KMS-11 (cell line): ENCODE measurements around the gene IMMP2L.
"Not testable (repeated sequence)": the region's sequence is repeated elsewhere in the genome, so short reads cannot be mapped to it uniquely, and the experiment has no call there.

Source experiments
- H2AFZ ChIP-seq: fragments of 200-600 bp; sonication (generic); 2 replicates; pipeline ENCODE4 v1.6.1; 2016; ENCODE audit warnings: antibody characterized with exemption, mixed run types, low read depth
- H3K27ac ChIP-seq: fragments of 200-600 bp; sonication (generic); 2 replicates; pipeline ENCODE4 v1.6.1; 2016; ENCODE audit warnings: mild to moderate bottlenecking, mixed run types
- H3K27me3 ChIP-seq: fragments of 200-600 bp; sonication (generic); 2 replicates; pipeline ENCODE4 v1.6.1; 2017; ENCODE audit warnings: mild to moderate bottlenecking, low read depth, mixed run types, moderate library complexity; ENCODE audit not compliant: insufficient read depth
- H3K36me3 ChIP-seq: fragments of 200-600 bp; sonication (generic); 2 replicates; pipeline ENCODE4 v1.6.1; 2017; ENCODE audit warnings: mild to moderate bottlenecking, mixed run types; ENCODE audit not compliant: insufficient read depth
- H3K4me1 ChIP-seq: fragments of 200-600 bp; sonication (generic); 2 replicates; pipeline ENCODE4 v1.6.1; 2016; ENCODE audit warnings: mild to moderate bottlenecking, low read depth, mixed run types; ENCODE audit not compliant: poor library complexity, severe bottlenecking
- H3K4me2 ChIP-seq: fragments of 200-600 bp; sonication (generic); 2 replicates; pipeline ENCODE4 v1.7.0; 2016; ENCODE audit warnings: mild to moderate bottlenecking, mixed run types
- H3K4me3 ChIP-seq: fragments of 200-600 bp; sonication (generic); IDR thresholded peaks from 2 replicates; pipeline ENCODE4 v1.6.1; 2017; ENCODE audit warnings: low read depth, low read length, mixed read lengths; ENCODE audit not compliant: insufficient read depth
- H3K79me2 ChIP-seq: fragments of 200-600 bp; sonication (generic); 2 replicates; pipeline ENCODE4 v1.6.1; 2016; ENCODE audit warnings: low read depth, mixed run types; ENCODE audit not compliant: insufficient read depth
- H3K9ac ChIP-seq: fragments of 200-600 bp; sonication (generic); 2 replicates; pipeline ENCODE4 v1.6.1; 2016; ENCODE audit warnings: mild to moderate bottlenecking, mixed run types
- H4K20me1 ChIP-seq: fragments of 200-600 bp; sonication (generic); 2 replicates; pipeline ENCODE4 v1.6.1; 2016; ENCODE audit warnings: mild to moderate bottlenecking, mixed run types; ENCODE audit not compliant: insufficient read depth
- CTCF ChIP-seq: fragments of 200-600 bp; sonication (generic); conservative IDR thresholded peaks from 2 replicates; pipeline ENCODE4 v1.6.1; 2017; ENCODE audit warnings: low read depth, mild to moderate bottlenecking, antibody characterized with exemption, low read length, moderate library complexity, mixed read lengths

IMMP2L gene

GRCh38 chr7:111561904-111562732, at the start of gene IMMP2L:
Gene IMMP2L, minus strand, starts transcription at chr7:111562492.
- Histone ChIP-seq H3K4me1 (peaks cover 50% of the 10 kb centered on the region), H3K79me2 (peaks cover 20% of the 10 kb centered on the region; the same call in 1 of the 2 replicates), H3K9ac (peak within 1 kb of the TSS; percentile 96), H3K4me3 (no peak within 1 kb of the TSS), H2AFZ (peak within 1 kb of the TSS; percentile 84), H3K4me2 (peak within 1 kb of the TSS; percentile 91), H3K27ac (peak within 1 kb of the TSS; percentile 79), H3K36me3 (no peaks in the 10 kb centered on the region), H4K20me1 (no peaks in the 10 kb centered on the region), H3K27me3 (no peaks in the 10 kb centered on the region)
- peak; percentile 33; the same call in 1 of the 2 replicates for TF ChIP-seq CTCF

- not testable (repeated sequence) for H3K4me3 ChIP-seq, H3K79me2 ChIP-seq, H3K4me1 ChIP-seq, H3K36me3 ChIP-seq, H3K9ac ChIP-seq, H3K27me3 ChIP-seq, H2AFZ ChIP-seq, H3K4me2 ChIP-seq, H4K20me1 ChIP-seq, H3K27ac ChIP-seq
These were observed 47.4 kb upstream of the IMMP2L start for GRCh38 chr7:111609483-111610254.

GRCh38 chr7:111607621-111608020, 45.3 kb upstream of the IMMP2L start:
- Histone ChIP-seq H3K36me3 (no peaks in the 10 kb centered on the region), H3K27ac (no peak overlapping the region), H3K9ac (no peak overlapping the region), H3K4me3 (no peak overlapping the region), H3K4me2 (no peak overlapping the region), H2AFZ (no peak overlapping the region), H3K79me2 (no peaks in the 10 kb centered on the region), H3K4me1 (peaks cover 9% of the 10 kb centered on the region), H3K27me3 (no peaks in the 10 kb centered on the region), H4K20me1 (no peaks in the 10 kb centered on the region)
- no peak for TF ChIP-seq CTCF

GRCh38 chr7:111605246-111605645, 43.0 kb upstream of the IMMP2L start:
- H3K4me2 ChIP-seq = no peak overlapping the region
- no peaks in the 10 kb centered on the region for H3K36me3 ChIP-seq
- no peak overlapping the region for H2AFZ ChIP-seq
- no peaks in the 10 kb centered on the region for H4K20me1 ChIP-seq
- no peak overlapping the region for H3K27ac ChIP-seq
- H3K27me3 ChIP-seq = no peaks in the 10 kb centered on the region
- no peak overlapping the region for H3K9ac ChIP-seq
- no peak for TF ChIP-seq CTCF
- no peak overlapping the region for H3K4me3 ChIP-seq
- no peaks in the 10 kb centered on the region for H3K79me2 ChIP-seq
- H3K4me1 ChIP-seq = peaks cover 9% of the 10 kb centered on the region
